Activated CD4-positive, alpha-beta T cell treated with anti-CD3 and anti-CD28 coated beads, Interleukin-2, amount 10 ng/mL, durations not matched to agents 24 days and 14 days (primary cell): Measurements from ENCODE around the gene TSHZ2. TPM values are rescaled to one million over a fixed set of nuclear protein-coding genes. Genes with fewer than 3 reads are reported as not detected.
"Not testable (repeated sequence)": the region's sequence is repeated elsewhere in the genome, so short reads cannot be mapped to it uniquely, and the experiment has no call there.

Experiments
- DNase-seq: peaks from one replicate; pipeline ENCODE4 v3.0.0; 2022
- H3K27ac Mint-ChIP-seq: one replicate; pipeline ENCODE4 v1.8.0; 2022; ENCODE audit warnings: mild to moderate bottlenecking, mixed read lengths
- H3K27me3 Mint-ChIP-seq: one replicate; pipeline ENCODE4 v1.8.0; 2022; ENCODE audit warnings: mixed read lengths
- H3K36me3 Mint-ChIP-seq: one replicate; pipeline ENCODE4 v1.8.0; 2022; ENCODE audit warnings: low read depth, mild to moderate bottlenecking, mixed read lengths
- H3K4me1 Mint-ChIP-seq: one replicate; pipeline ENCODE4 v1.8.0; 2021; ENCODE audit warnings: mixed read lengths
- H3K4me3 Mint-ChIP-seq: one replicate; pipeline ENCODE4 v1.8.0; 2022; ENCODE audit warnings: mild to moderate bottlenecking, moderate library complexity, mixed read lengths
- H3K9me3 Mint-ChIP-seq: one replicate; pipeline ENCODE4 v1.8.0; 2021; ENCODE audit warnings: mixed read lengths
- intact Hi-C: fragments of 100-400 bp; cut with micrococcal nuclease; formaldehyde crosslinking; loops from one replicate; pipeline ENCODE4 v1.15.1; 2023
- total RNA-seq: library from RNA; stranded (reverse); gene quantifications from 2 replicates; pipeline ENCODE4 v1.2.3, GENCODE V29; 2022

TSHZ2 gene
- total RNA-seq, 1 donor from 2014 or later, result 29.5 TPM

GRCh38 chr20:53472859-53473258 lies 500.7 kb downstream of the TSHZ2 start:
- H3K4me1 Mint-ChIP-seq, DNase-seq, H3K27ac Mint-ChIP-seq, H3K36me3 Mint-ChIP-seq, H3K9me3 Mint-ChIP-seq, H3K4me3 Mint-ChIP-seq, H3K27me3 Mint-ChIP-seq, intact Hi-C loops: not testable (repeated sequence)

DNA sequence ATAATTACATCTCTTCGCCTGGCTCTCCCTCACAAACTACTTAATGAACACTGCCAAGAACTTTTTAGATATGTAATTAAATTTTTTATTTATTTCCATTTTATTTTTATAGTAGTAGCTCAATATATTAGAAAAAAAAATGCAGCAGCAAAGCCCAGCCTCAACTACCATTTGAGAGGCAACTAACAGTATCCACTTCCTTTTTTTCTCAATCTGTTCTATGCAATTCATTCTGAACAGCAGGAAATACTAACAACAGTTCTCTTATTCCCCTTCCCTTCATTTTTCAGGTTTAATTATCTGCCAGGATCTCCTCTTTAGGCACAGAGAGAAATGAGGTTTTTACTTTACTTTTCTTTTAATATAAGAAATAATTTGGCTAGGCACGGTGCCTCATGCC lies 508.8 kb downstream of the TSHZ2 start:
- intact Hi-C loops, result no loop called here
- Mint-ChIP-seq H3K27ac (no peak overlapping the region), H3K36me3 (peaks cover 2% of the 10 kb centered on the region), H3K9me3 (no peaks in the 10 kb centered on the region), H3K4me3 (no peak overlapping the region), H3K27me3 (no peaks in the 10 kb centered on the region), H3K4me1 (no peaks in the 10 kb centered on the region)
- DNase-seq, result no peak

DNA sequence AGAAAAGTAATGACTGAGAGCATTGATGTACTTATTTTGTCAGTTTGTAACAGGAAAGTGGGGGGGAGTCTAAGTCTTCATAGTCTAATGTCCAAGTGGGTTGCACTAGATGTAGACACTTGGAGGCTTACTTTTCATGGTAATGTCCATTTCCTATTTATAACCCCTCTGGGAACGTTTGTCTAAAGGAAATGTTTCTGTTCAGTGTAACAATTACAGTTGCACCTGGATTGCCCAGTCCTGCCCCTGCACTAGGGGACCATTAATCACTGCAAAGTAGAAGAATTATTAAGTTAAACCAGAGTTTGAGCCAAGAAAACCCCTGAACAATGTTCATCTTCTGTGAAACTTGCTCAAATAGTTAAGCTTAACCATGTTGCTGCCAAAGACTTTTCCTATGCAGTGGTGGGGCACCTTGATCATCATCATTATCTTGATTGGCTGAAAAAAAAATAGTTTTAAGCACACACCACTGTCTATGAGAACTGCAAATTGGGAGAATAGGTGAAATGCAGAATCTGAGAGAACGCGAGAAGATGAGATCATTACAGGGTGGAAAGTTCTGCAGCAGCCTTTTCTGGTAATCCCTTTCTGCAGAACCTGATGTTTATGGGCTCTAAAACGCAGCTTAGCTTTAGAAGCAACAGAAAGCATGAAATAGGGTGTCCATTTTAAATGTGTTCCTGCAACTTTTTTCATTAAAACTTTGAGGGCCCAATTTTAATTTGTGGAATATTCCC lies 515.5 kb downstream of the TSHZ2 start:
- Mint-ChIP-seq H3K4me3 (no peak overlapping the region), H3K9me3 (no peaks in the 10 kb centered on the region), H3K36me3 (peaks cover 2% of the 10 kb centered on the region), H3K27ac (no peak overlapping the region), H3K27me3 (no peaks in the 10 kb centered on the region), H3K4me1 (peaks cover 12% of the 10 kb centered on the region)
- DNase-seq, result no peak
- intact Hi-C loops, result no loop called here

GRCh38 chr20:53488775-53489272 lies 516.7 kb downstream of the TSHZ2 start:
- Mint-ChIP-seq H3K9me3 (no peaks in the 10 kb centered on the region), H3K27ac (no peak overlapping the region), H3K27me3 (no peaks in the 10 kb centered on the region), H3K36me3 (peaks cover 2% of the 10 kb centered on the region), H3K4me1 (peaks cover 12% of the 10 kb centered on the region), H3K4me3 (no peak overlapping the region)
- no peak for DNase-seq
- intact Hi-C loops, result no loop called here

GRCh38 chr20:53489528-53489927 lies 517.4 kb downstream of the TSHZ2 start:
- no peak overlapping the region for H3K4me3 Mint-ChIP-seq
- intact Hi-C loops, result no loop called here
- no peaks in the 10 kb centered on the region for H3K9me3 Mint-ChIP-seq
- H3K27me3 Mint-ChIP-seq, result no peaks in the 10 kb centered on the region
- peaks cover 12% of the 10 kb centered on the region for H3K4me1 Mint-ChIP-seq
- peaks cover 2% of the 10 kb centered on the region for H3K36me3 Mint-ChIP-seq
- no peak overlapping the region for H3K27ac Mint-ChIP-seq
- no peak for DNase-seq

DNA sequence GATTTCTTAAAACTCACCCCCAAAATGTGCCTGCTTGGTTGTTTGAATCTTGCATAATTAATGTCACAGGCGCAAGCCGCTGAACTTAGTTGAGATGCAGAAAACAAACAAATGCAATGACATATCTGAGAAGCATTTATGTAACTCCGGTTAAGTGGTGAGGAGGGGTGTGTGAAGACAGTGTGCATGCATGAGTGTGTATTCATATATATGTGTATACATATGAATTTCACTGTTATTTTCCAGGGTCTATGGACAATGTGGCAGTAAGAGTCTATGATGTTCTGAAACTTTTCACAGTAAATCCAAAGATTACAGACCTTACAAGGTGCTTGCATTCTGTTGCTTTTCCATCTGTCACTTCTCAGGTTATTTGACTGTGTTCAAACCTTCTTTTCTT lies 518.5 kb downstream of the TSHZ2 start:
- H3K27me3 Mint-ChIP-seq, result no peaks in the 10 kb centered on the region
- intact Hi-C loops, result no loop called here
- H3K9me3 Mint-ChIP-seq, result no peaks in the 10 kb centered on the region
- peaks cover 2% of the 10 kb centered on the region for H3K36me3 Mint-ChIP-seq
- DNase-seq, result no peak
- peaks cover 12% of the 10 kb centered on the region for H3K4me1 Mint-ChIP-seq
- H3K27ac Mint-ChIP-seq, result no peak overlapping the region
- H3K4me3 Mint-ChIP-seq, result no peak overlapping the region

DNA sequence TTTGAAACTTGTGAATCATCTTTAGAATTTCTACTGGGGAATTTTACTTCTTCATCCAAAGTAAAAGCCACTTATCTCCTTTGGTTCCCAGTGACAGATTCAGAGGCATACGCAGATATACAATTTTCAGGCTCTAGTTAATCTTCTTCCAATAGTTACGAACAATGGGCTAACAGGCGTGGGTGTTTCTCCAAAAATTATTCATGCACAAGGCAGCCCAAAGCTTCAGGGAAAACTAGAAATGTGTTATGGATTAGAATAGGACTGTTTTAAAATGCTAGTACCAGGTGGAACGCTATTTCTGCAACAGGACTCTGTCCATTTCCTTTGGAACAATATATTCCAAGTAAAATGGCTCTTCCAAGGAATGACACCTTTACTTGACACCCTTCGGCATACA lies 519.3 kb downstream of the TSHZ2 start:
- Mint-ChIP-seq H3K36me3 (peaks cover 2% of the 10 kb centered on the region), H3K9me3 (no peaks in the 10 kb centered on the region), H3K27ac (no peak overlapping the region), H3K4me1 (peaks cover 12% of the 10 kb centered on the region), H3K27me3 (no peaks in the 10 kb centered on the region), H3K4me3 (no peak overlapping the region)
- no peak for DNase-seq
- intact Hi-C loops, result no loop called here

- H3K36me3 Mint-ChIP-seq, result peaks cover 1% of the 10 kb centered on the region
- no peak for DNase-seq
- H3K9me3 Mint-ChIP-seq, result peaks cover 3% of the 10 kb centered on the region
- H3K4me1 Mint-ChIP-seq, result peaks cover 12% of the 10 kb centered on the region
- no peak overlapping the region for H3K27ac Mint-ChIP-seq
- intact Hi-C loops, result no loop called here
- H3K27me3 Mint-ChIP-seq, result no peaks in the 10 kb centered on the region
- no peak overlapping the region for H3K4me3 Mint-ChIP-seq
These were observed 520.1 kb downstream of the TSHZ2 start for GRCh38 chr20:53492212-53492611.

- no peak overlapping the region for H3K27ac Mint-ChIP-seq
- H3K36me3 Mint-ChIP-seq, result no peaks in the 10 kb centered on the region
- H3K9me3 Mint-ChIP-seq, result peaks cover 6% of the 10 kb centered on the region
- no peak overlapping the region for H3K4me3 Mint-ChIP-seq
- no peak for DNase-seq
- no peaks in the 10 kb centered on the region for H3K27me3 Mint-ChIP-seq
- intact Hi-C loops, result no loop called here
- H3K4me1 Mint-ChIP-seq, result peaks cover 12% of the 10 kb centered on the region
These were observed 521.2 kb downstream of the TSHZ2 start for GRCh38 chr20:53493311-53493857.

- intact Hi-C loops, result no loop called here
- DNase-seq, result no peak
- no peak overlapping the region for H3K4me3 Mint-ChIP-seq
These were observed 522.6 kb downstream of the TSHZ2 start for GRCh38 chr20:53494753-53495152.

DNA sequence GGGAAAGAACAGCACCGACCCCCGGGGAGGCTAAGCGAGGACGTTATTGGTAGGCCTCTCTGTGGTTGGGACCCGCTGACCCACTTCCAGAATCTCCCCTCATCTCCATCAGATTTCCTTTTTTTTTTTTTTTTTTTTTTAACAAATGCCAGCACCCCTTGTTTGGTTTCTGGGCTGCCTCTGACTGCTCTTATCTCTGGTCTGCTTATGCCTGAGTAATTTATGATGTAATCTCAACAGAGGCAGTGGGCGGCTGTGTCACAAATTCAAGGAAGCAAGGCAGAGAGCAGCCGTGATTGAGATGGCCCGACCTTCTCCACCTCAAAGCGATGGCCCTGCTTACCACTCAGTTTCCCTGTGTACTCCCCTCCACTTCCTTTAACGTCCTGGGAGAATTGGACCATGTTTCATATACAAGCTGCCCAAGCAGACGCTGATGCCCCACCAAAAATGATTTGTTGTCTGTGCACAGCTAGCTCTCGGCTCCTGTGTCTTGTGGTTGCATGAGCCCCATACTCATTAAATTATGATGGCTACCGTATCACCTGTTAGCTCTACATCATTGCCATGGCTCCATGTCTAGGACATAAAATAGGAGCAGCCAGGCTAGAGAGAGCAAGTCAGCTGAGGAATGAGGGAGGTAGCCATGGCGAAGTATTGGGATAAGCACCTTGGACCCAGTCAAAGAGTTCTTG lies 523.4 kb downstream of the TSHZ2 start:
- Mint-ChIP-seq H3K4me1 (peaks cover 11% of the 10 kb centered on the region), H3K9me3 (peaks cover 6% of the 10 kb centered on the region), H3K36me3 (no peaks in the 10 kb centered on the region), H3K27me3 (no peaks in the 10 kb centered on the region), H3K4me3 (no peak overlapping the region), H3K27ac (no peak overlapping the region)
- DNase-seq, result no peak
- intact Hi-C loops, result no loop called here

More at GRCh38 chr20:53494753-53495152, 522.6 kb downstream of the TSHZ2 start:
- Mint-ChIP-seq H3K27me3 (no peaks in the 10 kb centered on the region), H3K27ac (no peak overlapping the region), H3K36me3 (no peaks in the 10 kb centered on the region), H3K9me3 (peaks cover 6% of the 10 kb centered on the region), H3K4me1 (peaks cover 12% of the 10 kb centered on the region)

DNA sequence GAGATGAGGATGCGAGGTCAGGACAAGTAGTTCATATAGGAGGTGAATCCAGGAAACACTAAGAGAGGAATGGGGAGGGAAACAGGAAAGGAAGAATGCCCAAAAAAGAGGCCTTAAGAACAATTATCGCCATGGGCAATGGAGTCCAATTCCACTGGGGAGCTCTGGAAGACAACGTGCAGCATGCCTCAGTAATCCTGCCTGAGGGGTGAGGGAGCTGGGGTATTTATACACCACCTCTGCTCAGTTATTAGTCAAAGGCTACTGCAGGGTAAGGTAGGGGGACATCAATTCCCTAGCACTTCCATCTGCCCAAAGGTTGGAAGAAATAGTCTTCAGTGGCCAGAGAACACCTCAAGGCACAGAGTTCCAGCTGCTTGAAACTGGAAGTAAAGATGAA lies 525.1 kb downstream of the TSHZ2 start:
- Mint-ChIP-seq H3K9me3 (peaks cover 6% of the 10 kb centered on the region), H3K27ac (no peak overlapping the region), H3K27me3 (no peaks in the 10 kb centered on the region), H3K36me3 (no peaks in the 10 kb centered on the region), H3K4me3 (no peak overlapping the region), H3K4me1 (peaks cover 2% of the 10 kb centered on the region)
- no peak for DNase-seq
- intact Hi-C loops, result no loop called here

DNA sequence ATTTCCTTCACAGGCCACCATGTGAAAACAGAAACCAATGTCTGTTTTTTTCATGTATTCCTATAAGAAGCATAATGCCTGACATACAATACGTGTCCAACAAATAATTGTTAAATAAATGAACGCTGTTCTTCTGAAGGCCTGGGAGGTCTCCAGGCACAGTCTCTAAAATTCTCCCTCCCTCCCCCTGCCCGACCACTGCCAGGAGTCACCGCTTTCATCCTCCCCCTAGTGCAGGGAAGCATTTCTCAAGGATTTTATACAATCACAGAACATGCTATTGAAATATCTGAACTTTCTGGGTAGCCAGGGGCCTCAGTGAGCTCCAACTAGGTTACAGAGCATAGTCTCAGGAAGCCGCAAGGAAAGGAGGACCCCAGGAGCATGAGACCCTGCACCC lies 526.2 kb downstream of the TSHZ2 start:
- Mint-ChIP-seq H3K36me3 (no peaks in the 10 kb centered on the region), H3K4me3 (no peak overlapping the region), H3K27me3 (no peaks in the 10 kb centered on the region), H3K27ac (no peak overlapping the region), H3K4me1 (no peaks in the 10 kb centered on the region), H3K9me3 (peaks cover 13% of the 10 kb centered on the region)
- intact Hi-C loops, result no loop called here
- DNase-seq, result no peak

DNA sequence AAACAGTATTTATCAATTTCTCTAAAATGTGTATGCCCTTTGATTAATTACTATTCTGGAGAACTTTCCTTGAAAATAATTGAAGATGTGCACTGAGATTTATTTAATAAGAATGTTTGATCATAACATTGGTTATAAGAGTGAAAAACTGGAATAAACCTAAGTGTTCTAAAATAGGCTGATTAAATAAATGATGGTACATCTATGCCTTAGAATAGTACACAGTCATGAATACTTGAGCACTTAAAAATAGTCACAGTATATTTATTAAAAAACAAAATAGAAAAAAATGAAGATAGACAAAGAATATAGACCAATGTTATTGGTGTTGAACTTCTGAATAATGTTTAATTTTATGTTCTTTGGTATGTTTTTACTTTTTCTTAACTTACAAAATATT lies 528.5 kb downstream of the TSHZ2 start:
- no peak overlapping the region for H3K4me3 Mint-ChIP-seq
- H3K36me3 Mint-ChIP-seq, result no peaks in the 10 kb centered on the region
- intact Hi-C loops, result no loop called here
- peaks cover 13% of the 10 kb centered on the region for H3K9me3 Mint-ChIP-seq
- no peaks in the 10 kb centered on the region for H3K4me1 Mint-ChIP-seq
- no peaks in the 10 kb centered on the region for H3K27me3 Mint-ChIP-seq
- no peak for DNase-seq
- H3K27ac Mint-ChIP-seq, result no peak overlapping the region
